Cardiac fibroblast (primary cell): ENCODE measurements around the gene LMTK2.

ENCODE experiments used
- DNase-seq, 2 donors: peaks; one replicate each; pipeline versions ENCODE4 v3.0.0 to v3.0.0-alpha.2; 2010; ENCODE audit warnings: low read depth in 2 of 2
- H3K4me3 ChIP-seq, 2 donors: replicated peaks in 1 of 2; 1 replicate in 1 of 2; 2 replicates in 1 of 2; pipeline ENCODE4 v1.5.1; 2011; ENCODE audit warnings: low read depth in 2 of 2, low read length in 2 of 2, mild to moderate bottlenecking in 2 of 2, moderate library complexity in 1 of 2
- TF ChIP-seq, protein P1 (sequence below): IDR thresholded peaks from one replicate; pipeline ENCODE4 v1.5.1; 2011; ENCODE audit warnings: low read depth, mild to moderate bottlenecking, low read length, inconsistent platforms

Gene LMTK2

DNA sequence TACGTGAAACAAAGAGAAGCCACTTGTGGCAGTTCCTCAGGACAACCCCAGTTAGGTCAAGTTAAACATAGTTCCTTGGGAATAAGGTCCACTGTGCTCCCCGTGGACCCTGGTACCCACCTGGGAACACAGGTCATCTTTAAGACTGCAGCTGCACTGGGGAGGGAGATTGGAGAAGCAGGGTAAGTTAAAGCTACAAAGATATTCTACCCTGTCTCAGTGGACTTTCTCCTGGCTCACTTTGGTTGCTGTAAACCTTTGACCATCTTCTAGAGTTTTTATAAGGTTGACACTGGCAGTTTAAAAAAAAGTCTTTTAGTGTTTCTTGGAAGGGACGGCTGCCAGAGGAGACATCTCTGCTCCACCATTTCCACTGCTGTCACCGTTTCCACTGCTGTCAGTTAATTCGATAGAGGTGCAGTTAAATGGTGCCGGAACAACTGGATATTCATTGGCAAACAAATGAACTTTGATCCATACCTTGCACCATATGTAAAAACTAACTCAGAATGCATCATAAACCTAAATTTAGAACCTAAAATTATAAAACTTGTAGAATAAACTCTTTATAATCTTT is 42.5 kb downstream of the LMTK2 start:
- TF ChIP-seq, protein P1, sequence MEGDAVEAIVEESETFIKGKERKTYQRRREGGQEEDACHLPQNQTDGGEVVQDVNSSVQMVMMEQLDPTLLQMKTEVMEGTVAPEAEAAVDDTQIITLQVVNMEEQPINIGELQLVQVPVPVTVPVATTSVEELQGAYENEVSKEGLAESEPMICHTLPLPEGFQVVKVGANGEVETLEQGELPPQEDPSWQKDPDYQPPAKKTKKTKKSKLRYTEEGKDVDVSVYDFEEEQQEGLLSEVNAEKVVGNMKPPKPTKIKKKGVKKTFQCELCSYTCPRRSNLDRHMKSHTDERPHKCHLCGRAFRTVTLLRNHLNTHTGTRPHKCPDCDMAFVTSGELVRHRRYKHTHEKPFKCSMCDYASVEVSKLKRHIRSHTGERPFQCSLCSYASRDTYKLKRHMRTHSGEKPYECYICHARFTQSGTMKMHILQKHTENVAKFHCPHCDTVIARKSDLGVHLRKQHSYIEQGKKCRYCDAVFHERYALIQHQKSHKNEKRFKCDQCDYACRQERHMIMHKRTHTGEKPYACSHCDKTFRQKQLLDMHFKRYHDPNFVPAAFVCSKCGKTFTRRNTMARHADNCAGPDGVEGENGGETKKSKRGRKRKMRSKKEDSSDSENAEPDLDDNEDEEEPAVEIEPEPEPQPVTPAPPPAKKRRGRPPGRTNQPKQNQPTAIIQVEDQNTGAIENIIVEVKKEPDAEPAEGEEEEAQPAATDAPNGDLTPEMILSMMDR = no peak
- no peak for DNase-seq
- no peak overlapping the region for H3K4me3 ChIP-seq

DNA sequence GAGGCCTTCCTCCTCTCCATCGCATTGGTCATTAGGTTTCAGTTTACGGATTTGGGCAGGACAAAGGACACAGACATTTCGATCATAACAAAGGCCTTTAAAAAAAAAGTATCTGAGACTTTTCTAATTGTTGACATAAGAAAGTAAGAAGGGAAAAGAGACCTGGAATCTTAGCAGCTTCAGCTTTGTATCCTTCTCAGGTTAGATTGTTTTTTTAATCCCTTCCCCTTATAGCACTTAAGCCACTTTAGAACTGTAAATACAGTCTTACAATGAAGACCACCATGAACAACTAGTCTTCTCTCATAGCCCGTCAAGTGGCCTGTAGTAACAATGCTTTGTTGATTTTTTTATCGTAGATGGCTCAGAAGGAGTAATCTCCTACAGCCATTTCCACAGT is 45.2 kb downstream of the LMTK2 start:
- no peak for DNase-seq
- no peak overlapping the region for H3K4me3 ChIP-seq
- TF ChIP-seq, protein P1 = no peak

DNA sequence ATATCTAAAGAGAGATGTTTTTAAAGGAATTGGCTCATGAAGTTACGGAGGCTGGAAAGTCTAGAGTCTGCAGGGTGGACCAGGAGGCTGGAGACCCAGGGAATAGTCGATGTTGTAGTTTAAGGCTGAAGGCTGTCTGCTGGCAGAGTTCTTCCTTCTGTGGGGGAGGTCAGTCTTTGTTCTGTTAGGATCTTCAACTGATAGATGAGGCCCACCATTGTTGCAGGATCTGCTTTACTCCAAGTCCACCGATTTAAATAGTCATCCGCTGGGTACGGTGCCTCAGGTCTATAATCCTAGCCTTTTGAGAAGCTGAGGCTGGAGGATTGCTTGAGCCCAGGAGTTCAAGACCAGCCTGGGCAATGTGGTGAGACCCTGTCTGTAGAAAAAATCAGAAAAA is 50.0 kb downstream of the LMTK2 start:
- DNase-seq = no peak
- TF ChIP-seq, protein P1 = no peak
- no peak overlapping the region for H3K4me3 ChIP-seq

DNA sequence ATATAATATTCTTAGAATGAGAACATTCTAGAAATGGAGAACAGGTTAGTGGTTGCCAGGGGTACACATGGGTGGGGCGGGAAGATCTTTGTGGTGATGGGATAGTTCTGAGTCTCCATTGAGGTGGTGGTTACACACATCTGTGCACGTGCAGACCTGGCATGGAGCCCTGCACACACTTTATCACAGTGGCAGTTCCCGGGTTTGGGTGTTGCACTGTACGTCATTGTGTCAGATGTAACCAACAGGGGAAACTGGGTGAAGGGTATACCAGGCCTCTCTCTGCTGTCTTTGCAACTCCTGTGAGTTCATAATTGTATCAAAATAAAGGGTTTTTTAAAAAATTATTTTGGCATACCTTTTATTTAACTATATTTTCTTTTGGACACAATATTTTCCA is 51.1 kb downstream of the LMTK2 start:
- no peak overlapping the region for H3K4me3 ChIP-seq
- DNase-seq = no peak
- TF ChIP-seq, protein P1 = no peak

DNA sequence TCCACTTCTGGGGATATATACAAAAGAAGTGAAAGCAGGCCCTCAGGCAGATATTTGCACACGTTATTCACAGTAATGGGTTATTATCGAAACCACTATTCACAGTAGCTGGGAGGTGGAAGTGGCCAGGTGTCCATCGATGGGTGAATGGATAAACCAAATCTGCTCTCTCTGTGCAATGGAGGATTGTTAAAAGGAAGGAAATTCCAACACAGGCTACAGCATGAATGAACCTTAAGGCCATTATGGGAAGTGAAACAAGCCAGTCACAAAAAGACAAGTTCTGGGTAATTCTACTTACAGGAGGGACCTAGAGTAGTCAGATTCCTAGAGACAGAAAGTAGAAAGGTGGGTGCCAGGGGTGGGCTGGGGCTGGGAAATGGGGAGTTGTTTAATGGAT is 56.1 kb downstream of the LMTK2 start:
- no peak overlapping the region for H3K4me3 ChIP-seq
- TF ChIP-seq, protein P1 = no peak
- no peak for DNase-seq

DNA sequence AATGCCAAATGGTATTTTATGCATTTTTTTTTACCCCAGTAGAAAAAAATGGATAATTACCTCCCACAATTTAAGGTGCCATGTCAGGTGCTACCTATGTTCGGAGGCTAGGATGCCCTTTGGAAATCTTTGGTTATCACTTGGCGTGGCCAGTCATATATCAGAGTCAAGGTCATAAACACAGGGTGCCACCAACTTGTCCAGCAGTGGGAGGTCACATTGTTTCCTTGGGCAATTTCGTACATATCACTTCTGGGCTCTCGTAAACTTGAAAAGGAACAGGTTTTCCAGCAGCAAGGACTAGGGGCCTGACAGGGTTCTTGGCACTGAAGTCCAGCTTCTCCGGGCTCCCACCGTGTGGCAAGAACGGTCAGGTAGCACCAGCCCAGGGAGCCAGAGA is 56.6 kb downstream of the LMTK2 start:
- no peak for DNase-seq
- no peak overlapping the region for H3K4me3 ChIP-seq
- TF ChIP-seq, protein P1 = no peak
